Measurements from ENCODE around the gene C1orf35. TPM values are rescaled to one million over a fixed set of nuclear protein-coding genes. Genes with fewer than 3 reads are reported as not detected.

Gene C1orf35
- total and polyA plus RNA-seq, 9 of the 15 experiments (the other 6 are each of a cell fraction or from before 2014, with no cell fraction given) = 3.2 to 48.7 (median 12.5) TPM

- TF ChIP-seq ZNF175 (CRISPR knock-in tag; IDR thresholded peaks at IDR 0.05; ENCODE audit: low read depth) = 0 out of 2 replicates have a peak, but pooled peaks have one; percentile 21
- no peak for TF ChIP-seq ASH1L (IDR thresholded peaks at IDR 0.05; ENCODE audit: borderline replicate concordance, low read depth, partially characterized antibody)
- 0 out of 2 replicates have a peak, but pooled peaks have one; percentile 8 for TF ChIP-seq PHB (CRISPR knock-in tag; IDR thresholded peaks at IDR 0.05)
- TF ChIP-seq ETS2 (tag; IDR thresholded peaks at IDR 0.05; ENCODE audit: borderline replicate concordance, poor library complexity, severe bottlenecking) = no peak
- no peak for TF ChIP-seq HMBOX1 (IDR thresholded peaks at IDR 0.05)
- no peak for TF ChIP-seq BRF1 (IDR thresholded peaks at IDR 0.05; ENCODE audit: borderline replicate concordance, extremely low read depth, insufficient read length)
- peak; percentile 79 for TF ChIP-seq ETV5 (CRISPR knock-in tag; IDR thresholded peaks at IDR 0.05; ENCODE audit: low read depth)
- TF ChIP-seq BACH1 (tag; IDR thresholded peaks at IDR 0.05) = no peak
- no peak for TF ChIP-seq ZNF354B (CRISPR knock-in tag; IDR thresholded peaks at IDR 0.05)
- no peak; a peak in 2 of 4 replicates for TF ChIP-seq KDM4B (IDR thresholded peaks at IDR 0.05; ENCODE audit: borderline replicate concordance in 2 of 2, low read depth in 1 of 2)
- no peak for TF ChIP-seq MTA2 (IDR thresholded peaks at IDR 0.05; ENCODE audit: low read depth)
- TF ChIP-seq GABPB1 (CRISPR knock-in tag; IDR thresholded peaks at IDR 0.05) = peak; percentile 84; the same call in 1 of the 2 replicates
- no peak for TF ChIP-seq ZNF77 (CRISPR knock-in tag; IDR thresholded peaks at IDR 0.05)
- no peak for TF ChIP-seq ZNF124 (CRISPR knock-in tag; IDR thresholded peaks at IDR 0.05)
- no peak for TF ChIP-seq RBM39 (optimal IDR thresholded peaks at IDR 0.05; ENCODE audit: low read depth, low read length)
- no peak for TF ChIP-seq IFI16 (CRISPR knock-in tag; IDR thresholded peaks at IDR 0.05)
- no peak for TF ChIP-seq COPS2 (conservative IDR thresholded peaks at IDR 0.05)
- TF ChIP-seq ZNF408 (CRISPR knock-in tag; IDR thresholded peaks at IDR 0.05; ENCODE audit: low read depth) = no peak
- TF ChIP-seq MED1 (CRISPR knock-in tag; IDR thresholded peaks at IDR 0.05; ENCODE audit: borderline replicate concordance) = no peak
- no peak for TF ChIP-seq TCF7L2 (IDR thresholded peaks at IDR 0.05; ENCODE audit: low read depth, low read length)
- no peak for TF ChIP-seq RAD51 (IDR thresholded peaks at IDR 0.05; ENCODE audit: borderline replicate concordance, low read depth)
- no peak for TF ChIP-seq ZNF444 (CRISPR knock-in tag; IDR thresholded peaks at IDR 0.05)
- no peak for TF ChIP-seq SMAD2 (IDR thresholded peaks at IDR 0.05; ENCODE audit: low read depth, low read length)
- TF ChIP-seq, protein P1, sequence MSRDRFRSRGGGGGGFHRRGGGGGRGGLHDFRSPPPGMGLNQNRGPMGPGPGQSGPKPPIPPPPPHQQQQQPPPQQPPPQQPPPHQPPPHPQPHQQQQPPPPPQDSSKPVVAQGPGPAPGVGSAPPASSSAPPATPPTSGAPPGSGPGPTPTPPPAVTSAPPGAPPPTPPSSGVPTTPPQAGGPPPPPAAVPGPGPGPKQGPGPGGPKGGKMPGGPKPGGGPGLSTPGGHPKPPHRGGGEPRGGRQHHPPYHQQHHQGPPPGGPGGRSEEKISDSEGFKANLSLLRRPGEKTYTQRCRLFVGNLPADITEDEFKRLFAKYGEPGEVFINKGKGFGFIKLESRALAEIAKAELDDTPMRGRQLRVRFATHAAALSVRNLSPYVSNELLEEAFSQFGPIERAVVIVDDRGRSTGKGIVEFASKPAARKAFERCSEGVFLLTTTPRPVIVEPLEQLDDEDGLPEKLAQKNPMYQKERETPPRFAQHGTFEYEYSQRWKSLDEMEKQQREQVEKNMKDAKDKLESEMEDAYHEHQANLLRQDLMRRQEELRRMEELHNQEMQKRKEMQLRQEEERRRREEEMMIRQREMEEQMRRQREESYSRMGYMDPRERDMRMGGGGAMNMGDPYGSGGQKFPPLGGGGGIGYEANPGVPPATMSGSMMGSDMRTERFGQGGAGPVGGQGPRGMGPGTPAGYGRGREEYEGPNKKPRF (IDR thresholded peaks at IDR 0.05; ENCODE audit: low read depth, low read length) = no peak
- no peak for TF ChIP-seq ZNF707 (CRISPR knock-in tag; conservative IDR thresholded peaks at IDR 0.05)
- no peak for TF ChIP-seq FOXM1 (IDR thresholded peaks at IDR 0.05; ENCODE audit: low read depth)
- TF ChIP-seq FOXM1 (CRISPR knock-in tag; IDR thresholded peaks at IDR 0.05; ENCODE audit: low read depth) = peak; percentile 24; the same call in 1 of the 2 replicates
- TF ChIP-seq ZNF551 (CRISPR knock-in tag; IDR thresholded peaks at IDR 0.05) = no peak
These were observed 37.0 kb upstream of the C1orf35 start, which contains the start of gene GUK1 (continued) for GRCh38 chr1:228139931-228140723.
